Calu3 (cell line): ENCODE data around the gene NR1I3. TPM values are rescaled to one million over a fixed set of nuclear protein-coding genes. Genes with fewer than 3 reads are reported as not detected.

ENCODE experiments used
- BruUV-seq: library from RNA; stranded (reverse); fragments of 400-500 nt; replicated peaks from 2 replicates; lab custom pipeline; 2021; lab: Mats Ljungman, UMichigan
- CTCF ChIA-PET: fragments of 300-600 bp; sonication (Branson Sonifier 250); formaldehyde crosslinking; loops from one replicate; lab custom pipeline; 2022; ENCODE audit warnings: antibody characterized with exemption; lab: Charles Lee
- DNase-seq: peaks from one replicate; pipeline ENCODE4 v3.0.0; 2022
- H3K27ac Mint-ChIP-seq: one replicate; pipeline ENCODE4 v1.8.0; 2022; ENCODE audit warnings: mixed read lengths; ENCODE audit not compliant: unreplicated experiment
- H3K27me3 Mint-ChIP-seq: one replicate; pipeline ENCODE4 v1.8.0; 2022; ENCODE audit warnings: mixed read lengths; ENCODE audit not compliant: unreplicated experiment
- H3K36me3 Mint-ChIP-seq: one replicate; pipeline ENCODE4 v1.8.0; 2022; ENCODE audit warnings: mild to moderate bottlenecking, moderate library complexity, mixed read lengths; ENCODE audit not compliant: insufficient read depth, unreplicated experiment
- H3K4me1 Mint-ChIP-seq: one replicate; pipeline ENCODE4 v1.8.0; 2022; ENCODE audit warnings: mild to moderate bottlenecking, low read depth, mixed read lengths; ENCODE audit not compliant: unreplicated experiment
- H3K4me3 Mint-ChIP-seq: one replicate; pipeline ENCODE4 v1.8.0; 2022; ENCODE audit warnings: mild to moderate bottlenecking, low read depth, moderate library complexity, mixed read lengths; ENCODE audit not compliant: unreplicated experiment
- H3K9me3 Mint-ChIP-seq: one replicate; pipeline ENCODE4 v1.8.0; 2022; ENCODE audit warnings: low read depth, mixed read lengths; ENCODE audit not compliant: unreplicated experiment
- CTCF ChIP-seq: fragments of 200-600 bp; IDR thresholded peaks from one replicate; pipeline ENCODE4 v1.8.0; 2022; ENCODE audit warnings: antibody characterized with exemption; ENCODE audit not compliant: unreplicated experiment
- intact Hi-C: fragments of 100-400 bp; cut with micrococcal nuclease; formaldehyde crosslinking; loops from one replicate; pipeline ENCODE4 v1.10.0; 2022; ENCODE audit not compliant: unreplicated experiment
- total RNA-seq: library from RNA; stranded (reverse); gene quantifications from 2 replicates; pipeline ENCODE4 v1.2.3, GENCODE V29; 2022

NR1I3 gene
- total RNA-seq, 1 experiment from 2014 or later: not detected

- intact Hi-C loops: no loop called here
- no peak overlapping the region for H3K27ac Mint-ChIP-seq
- no TSS peak for BruUV-seq
- H3K4me3 Mint-ChIP-seq: no peak overlapping the region
- H3K9me3 Mint-ChIP-seq: no peaks in the 10 kb centered on the region
- CTCF ChIA-PET: no interaction called here
- H3K4me1 Mint-ChIP-seq: peaks cover 10% of the 10 kb centered on the region
- peaks cover 20% of the 10 kb centered on the region for H3K36me3 Mint-ChIP-seq
- no peak for DNase-seq
- no peak for TF ChIP-seq CTCF
- H3K27me3 Mint-ChIP-seq: peaks cover 43% of the 10 kb centered on the region
These were observed 19.5 kb downstream of the NR1I3 start for GRCh38 chr1:161218301-161219077.

GRCh38 chr1:161217831-161218230 lies 20.2 kb downstream of the NR1I3 start:
- peaks cover 26% of the 10 kb centered on the region for H3K36me3 Mint-ChIP-seq

DNA sequence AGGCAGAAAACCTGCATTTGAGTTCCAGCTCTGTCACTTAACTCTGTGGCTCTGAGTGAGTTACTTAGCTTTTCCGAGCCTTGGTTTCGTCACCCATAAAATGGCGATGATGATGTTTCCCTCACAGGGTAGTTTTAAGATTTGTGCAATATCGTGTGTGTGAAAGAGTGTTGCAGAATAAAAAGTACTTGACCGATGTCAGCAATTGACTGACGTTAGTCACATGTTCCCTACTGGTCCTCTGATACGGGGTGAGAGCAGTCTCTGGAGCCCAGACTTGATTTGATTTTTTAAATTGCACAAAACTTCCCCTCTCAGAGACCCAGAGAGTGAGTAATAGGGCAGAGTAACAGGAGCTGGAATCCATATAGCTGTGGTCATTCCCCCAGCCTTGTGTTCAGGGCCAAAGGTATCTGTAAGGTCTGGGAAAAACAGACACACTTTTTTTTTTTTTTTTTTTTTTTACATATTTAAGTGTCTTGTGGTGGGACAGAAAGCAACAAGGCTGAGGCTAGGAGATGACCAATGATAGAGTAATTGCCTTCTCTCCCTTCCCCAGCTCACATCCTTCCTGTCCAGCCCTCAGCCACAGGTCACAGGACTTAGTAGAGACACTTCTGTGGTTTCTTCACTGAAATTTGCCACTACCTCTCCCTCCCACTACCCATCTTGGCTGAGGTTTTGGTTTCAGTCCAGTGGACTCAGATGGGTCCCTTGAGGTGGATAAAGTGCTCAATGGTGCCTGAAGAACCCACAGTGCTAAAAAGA lies 20.9 kb downstream of the NR1I3 start:
- BruUV-seq: no TSS peak
- DNase-seq: no peak
- no peak for TF ChIP-seq CTCF
- Mint-ChIP-seq H3K27ac (no peak overlapping the region), H3K27me3 (peaks cover 32% of the 10 kb centered on the region), H3K9me3 (no peaks in the 10 kb centered on the region), H3K36me3 (peaks cover 32% of the 10 kb centered on the region), H3K4me1 (peaks cover 9% of the 10 kb centered on the region), H3K4me3 (no peak overlapping the region)
- CTCF ChIA-PET: interaction anchor here (0.7 to 1.0 kb wide), 2 partner anchors 15 to 157 kb away, joined by 5 to 6 read pairs; partner anchors contain the start of gene NDUFS2
- intact Hi-C loops: no loop called here

More at GRCh38 chr1:161217831-161218230, 20.2 kb downstream of the NR1I3 start:
- H3K9me3 Mint-ChIP-seq: no peaks in the 10 kb centered on the region
- BruUV-seq: no TSS peak
- TF ChIP-seq CTCF: no peak
- H3K27ac Mint-ChIP-seq: no peak overlapping the region
- CTCF ChIA-PET: no interaction called here
- no peak for DNase-seq
- intact Hi-C loops: no loop called here
- peaks cover 9% of the 10 kb centered on the region for H3K4me1 Mint-ChIP-seq
- peaks cover 39% of the 10 kb centered on the region for H3K27me3 Mint-ChIP-seq
- H3K4me3 Mint-ChIP-seq: no peak overlapping the region

GRCh38 chr1:161215076-161215475 lies 22.9 kb downstream of the NR1I3 start, which contains the start of gene FCER1G:
Gene FCER1G, plus strand, starts transcription at chr1:161215295. Its CDS starts 27 bp downstream, at chr1:161215322.
- no peak for TF ChIP-seq CTCF
- intact Hi-C loops: no loop called here
- CTCF ChIA-PET: no interaction called here
- no peak for DNase-seq
- no peak within 1 kb of the TSS for H3K27ac Mint-ChIP-seq
- peaks cover 50% of the 10 kb centered on the region for H3K36me3 Mint-ChIP-seq
- peaks cover 26% of the 10 kb centered on the region for H3K27me3 Mint-ChIP-seq
- H3K4me1 Mint-ChIP-seq: peaks cover 12% of the 10 kb centered on the region
- BruUV-seq: no TSS peak
- no peak within 1 kb of the TSS for H3K4me3 Mint-ChIP-seq
- H3K9me3 Mint-ChIP-seq: no peaks in the 10 kb centered on the region
